ENCODE results near the gene MFAP2. TPM values are rescaled to one million over a fixed set of nuclear protein-coding genes. Genes with fewer than 3 reads are reported as not detected.
"Not testable (repeated sequence)": the region's sequence is repeated elsewhere in the genome, so short reads cannot be mapped to it uniquely, and the experiment has no call there.

The MFAP2 gene
- total RNA-seq, 2 donors from 2014 or later: not detected

GRCh38 chr1:16958475-16958874, 21.9 kb downstream of the MFAP2 start:
- ATAC-seq: no peak
- no peaks in the 10 kb centered on the region for H3K9me3 ChIP-seq (ENCODE audit: control insufficient read depth, low read length, poor library complexity, severe bottlenecking)
- H3K36me3 Mint-ChIP-seq (ENCODE audit: low read depth): no peaks in the 10 kb centered on the region
- H3K27me3 Mint-ChIP-seq: no peaks in the 10 kb centered on the region
- peaks cover 8% of the 10 kb centered on the region for H3K4me1 Mint-ChIP-seq
- H3K4me3 Mint-ChIP-seq: no peak overlapping the region
- no peak overlapping the region for H3K27ac Mint-ChIP-seq
- no peak for DNase-seq

GRCh38 chr1:16957731-16958130, 22.7 kb downstream of the MFAP2 start:
- no peak overlapping the region for H3K27ac Mint-ChIP-seq

GRCh38 chr1:16956775-16957174, 23.6 kb downstream of the MFAP2 start:
- Mint-ChIP-seq H3K27ac (no peak overlapping the region), H3K4me3 (no peak overlapping the region), H3K4me1 (peaks cover 7% of the 10 kb centered on the region), H3K36me3 (ENCODE audit: low read depth) (no peaks in the 10 kb centered on the region), H3K27me3 (no peaks in the 10 kb centered on the region)
- DNase-seq: no peak
- no peaks in the 10 kb centered on the region for H3K9me3 ChIP-seq (ENCODE audit: control insufficient read depth, low read length, poor library complexity, severe bottlenecking)
- ATAC-seq: no peak

More at GRCh38 chr1:16957731-16958130, 22.7 kb downstream of the MFAP2 start:
- no peaks in the 10 kb centered on the region for H3K27me3 Mint-ChIP-seq
- no peak overlapping the region for H3K4me3 Mint-ChIP-seq
- no peaks in the 10 kb centered on the region for H3K36me3 Mint-ChIP-seq (ENCODE audit: low read depth)
- peaks cover 7% of the 10 kb centered on the region for H3K4me1 Mint-ChIP-seq
- no peaks in the 10 kb centered on the region for H3K9me3 ChIP-seq (ENCODE audit: control insufficient read depth, low read length, poor library complexity, severe bottlenecking)
- ATAC-seq (no peak), DNase-seq (no peak)

GRCh38 chr1:16955186-16955585, 25.2 kb downstream of the MFAP2 start:
- Mint-ChIP-seq H3K27me3 (no peaks in the 10 kb centered on the region), H3K36me3 (ENCODE audit: low read depth) (no peaks in the 10 kb centered on the region)

GRCh38 chr1:16954579-16954978, 25.8 kb downstream of the MFAP2 start:
- DNase-seq (no peak), ATAC-seq (no peak)
- Mint-ChIP-seq H3K36me3 (ENCODE audit: low read depth) (no peaks in the 10 kb centered on the region), H3K4me1 (peaks cover 4% of the 10 kb centered on the region), H3K4me3 (no peak overlapping the region), H3K27ac (no peak overlapping the region), H3K27me3 (no peaks in the 10 kb centered on the region)
- H3K9me3 ChIP-seq (ENCODE audit: control insufficient read depth, low read length, poor library complexity, severe bottlenecking): no peaks in the 10 kb centered on the region

More at GRCh38 chr1:16955186-16955585, 25.2 kb downstream of the MFAP2 start:
- ATAC-seq (no peak), DNase-seq (no peak)
- no peaks in the 10 kb centered on the region for H3K9me3 ChIP-seq (ENCODE audit: control insufficient read depth, low read length, poor library complexity, severe bottlenecking)
- peaks cover 4% of the 10 kb centered on the region for H3K4me1 Mint-ChIP-seq
- no peak overlapping the region for H3K4me3 Mint-ChIP-seq
- no peak overlapping the region for H3K27ac Mint-ChIP-seq

- H3K27me3 Mint-ChIP-seq; H3K9me3 ChIP-seq (ENCODE audit: control insufficient read depth, low read length, poor library complexity, severe bottlenecking); H3K4me1 Mint-ChIP-seq; ATAC-seq; H3K36me3 Mint-ChIP-seq (ENCODE audit: low read depth); DNase-seq: not testable (repeated sequence)
- H3K27ac Mint-ChIP-seq: peak overlapping the region; percentile 45
- H3K4me3 Mint-ChIP-seq: peak overlapping the region; percentile 50
Observed at GRCh38 chr1:16952376-16952775, 28.0 kb downstream of the MFAP2 start.

GRCh38 chr1:16949026-16949425, 31.4 kb downstream of the MFAP2 start:
- not testable (repeated sequence) for H3K9me3 ChIP-seq (ENCODE audit: control insufficient read depth, low read length, poor library complexity, severe bottlenecking); H3K27me3 Mint-ChIP-seq; H3K36me3 Mint-ChIP-seq (ENCODE audit: low read depth); H3K4me1 Mint-ChIP-seq; H3K27ac Mint-ChIP-seq; H3K4me3 Mint-ChIP-seq; ATAC-seq; DNase-seq

GRCh38 chr1:16948282-16948891, 32.0 kb downstream of the MFAP2 start:
- H3K4me3 Mint-ChIP-seq, H3K4me1 Mint-ChIP-seq: not testable (repeated sequence)

GRCh38 chr1:16946646-16947045, 33.8 kb downstream of the MFAP2 start:
- no peaks in the 10 kb centered on the region for H3K9me3 ChIP-seq (ENCODE audit: control insufficient read depth, low read length, poor library complexity, severe bottlenecking)
- H3K4me3 Mint-ChIP-seq: no peak overlapping the region
- H3K36me3 Mint-ChIP-seq (ENCODE audit: low read depth): peaks cover 11% of the 10 kb centered on the region
- H3K4me1 Mint-ChIP-seq: no peaks in the 10 kb centered on the region
- ATAC-seq (no peak), DNase-seq (no peak)
- H3K27me3 Mint-ChIP-seq: no peaks in the 10 kb centered on the region
- no peak overlapping the region for H3K27ac Mint-ChIP-seq

More at GRCh38 chr1:16948282-16948891, 32.0 kb downstream of the MFAP2 start:
- not testable (repeated sequence) for H3K9me3 ChIP-seq (ENCODE audit: control insufficient read depth, low read length, poor library complexity, severe bottlenecking); H3K27me3 Mint-ChIP-seq; ATAC-seq; DNase-seq; H3K27ac Mint-ChIP-seq
- peaks cover 11% of the 10 kb centered on the region for H3K36me3 Mint-ChIP-seq (ENCODE audit: low read depth)

GRCh38 chr1:16946185-16946584, 34.2 kb downstream of the MFAP2 start:
- not testable (repeated sequence) for ATAC-seq; DNase-seq; H3K4me3 Mint-ChIP-seq; H3K9me3 ChIP-seq (ENCODE audit: control insufficient read depth, low read length, poor library complexity, severe bottlenecking); H3K27ac Mint-ChIP-seq; H3K27me3 Mint-ChIP-seq; H3K4me1 Mint-ChIP-seq
- peaks cover 11% of the 10 kb centered on the region for H3K36me3 Mint-ChIP-seq (ENCODE audit: low read depth)

GRCh38 chr1:16945512-16945911, 34.9 kb downstream of the MFAP2 start:
- not testable (repeated sequence) for DNase-seq; H3K9me3 ChIP-seq (ENCODE audit: control insufficient read depth, low read length, poor library complexity, severe bottlenecking); H3K27ac Mint-ChIP-seq; ATAC-seq; H3K27me3 Mint-ChIP-seq; H3K4me3 Mint-ChIP-seq; H3K4me1 Mint-ChIP-seq
- peaks cover 11% of the 10 kb centered on the region for H3K36me3 Mint-ChIP-seq (ENCODE audit: low read depth)

- ATAC-seq (no peak), DNase-seq (no peak)
- H3K9me3 ChIP-seq (ENCODE audit: control insufficient read depth, low read length, poor library complexity, severe bottlenecking): no peaks in the 10 kb centered on the region
- no peaks in the 10 kb centered on the region for H3K4me1 Mint-ChIP-seq
- H3K36me3 Mint-ChIP-seq (ENCODE audit: low read depth): peaks cover 11% of the 10 kb centered on the region
- H3K27me3 Mint-ChIP-seq: no peaks in the 10 kb centered on the region
- H3K27ac Mint-ChIP-seq: no peak overlapping the region
- no peak overlapping the region for H3K4me3 Mint-ChIP-seq
Observed at GRCh38 chr1:16944038-16944437, 36.4 kb downstream of the MFAP2 start.

- DNase-seq; ATAC-seq; H3K4me1 Mint-ChIP-seq; H3K36me3 Mint-ChIP-seq (ENCODE audit: low read depth); H3K27ac Mint-ChIP-seq; H3K9me3 ChIP-seq (ENCODE audit: control insufficient read depth, low read length, poor library complexity, severe bottlenecking); H3K4me3 Mint-ChIP-seq; H3K27me3 Mint-ChIP-seq: not testable (repeated sequence)
Observed at GRCh38 chr1:16939386-16940180, 40.8 kb downstream of the MFAP2 start.
